IPS-NIHi11 (cell line): Measurements from ENCODE around the gene PDE6C.

Source experiments
- DNase-seq: peaks from one replicate; pipeline ENCODE4 v3.0.0; 2012; ENCODE audit warnings: mixed read lengths, low spot score

Gene PDE6C

DNA sequence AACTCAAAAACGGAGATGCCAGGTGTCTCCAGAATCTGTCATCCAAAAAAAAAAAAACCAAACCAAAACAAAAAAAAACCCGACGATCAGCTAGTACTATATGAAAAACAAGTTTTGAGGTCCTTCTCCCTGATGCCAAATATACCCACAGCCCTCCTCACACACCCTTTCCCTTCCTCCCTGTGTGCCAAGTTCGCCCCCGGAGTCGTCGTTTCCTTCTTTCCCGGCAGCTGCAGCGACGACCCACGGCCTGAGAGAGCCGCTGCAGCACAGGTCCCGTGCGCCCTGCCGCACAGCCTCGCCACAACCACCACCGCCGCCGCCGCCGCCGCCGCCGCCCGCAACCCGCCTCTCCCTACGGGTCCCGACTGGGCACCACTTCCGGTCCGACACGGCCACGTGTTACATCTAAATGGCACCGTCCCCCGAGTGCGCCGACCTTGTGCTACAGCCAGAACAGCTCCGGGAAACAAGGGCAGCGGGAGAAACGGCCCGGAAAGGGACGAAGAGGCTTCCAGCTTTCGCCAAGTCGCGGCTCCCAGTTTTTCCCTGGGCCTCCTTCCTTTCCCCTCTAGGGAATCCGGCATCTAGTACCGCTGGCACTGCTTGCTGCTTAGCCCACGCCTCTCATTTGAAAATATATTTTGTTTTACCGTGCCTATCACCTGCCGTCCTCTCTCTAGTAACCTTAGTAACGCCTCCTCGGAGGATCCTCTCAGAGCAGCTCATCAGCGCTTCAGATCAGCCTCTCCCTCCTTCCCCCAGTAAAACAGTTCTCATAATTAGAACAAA is 90.1 kb downstream of the PDE6C start, which contains the start of gene FRA10AC1:
Gene FRA10AC1 (minus strand): TSS at position 383 of the 792 bp plus-strand sequence. CDS start 2,486 bp downstream, outside the sequence.
- DNase-seq, result peak; percentile 97

DNA sequence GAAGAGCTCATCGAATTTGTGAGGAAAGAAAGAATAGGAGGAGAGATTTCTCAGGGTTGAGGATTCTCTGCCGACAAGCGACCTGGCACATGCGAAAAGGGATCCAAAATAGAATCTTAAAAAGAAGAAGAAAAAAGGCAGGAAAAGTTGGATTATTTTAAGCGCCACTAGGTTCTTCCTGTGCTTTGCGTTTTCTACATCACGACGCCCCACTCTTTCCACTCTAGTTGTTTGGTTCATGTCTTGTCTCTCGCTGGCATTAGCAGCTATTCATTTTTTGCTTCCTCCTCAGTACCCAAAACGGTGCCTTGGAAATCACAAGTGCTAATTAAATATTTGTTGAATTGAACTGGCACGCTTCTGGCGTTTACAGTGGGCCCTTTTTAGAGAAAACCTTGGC is 90.7 kb downstream of the PDE6C start:
- no peak for DNase-seq

DNA sequence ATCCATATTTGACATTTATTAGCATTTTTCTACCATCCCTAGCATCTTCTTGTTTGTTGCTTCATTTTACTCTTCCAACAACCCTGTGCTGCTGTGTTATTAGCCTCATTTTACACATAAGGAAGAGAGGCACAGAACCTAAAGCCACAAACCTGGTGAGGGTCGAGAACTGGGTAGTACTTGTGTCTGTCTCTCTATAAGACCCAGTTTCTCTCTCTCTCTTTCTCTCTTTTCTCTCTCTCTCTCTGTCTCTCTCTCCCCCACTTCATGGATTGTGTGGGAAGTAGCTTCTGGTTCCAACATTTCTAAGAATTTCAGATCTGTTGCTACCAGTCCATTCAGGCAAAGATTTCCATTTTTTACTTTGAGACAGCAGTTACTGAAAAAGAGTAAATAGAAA is 91.5 kb downstream of the PDE6C start:
- no peak for DNase-seq

DNA sequence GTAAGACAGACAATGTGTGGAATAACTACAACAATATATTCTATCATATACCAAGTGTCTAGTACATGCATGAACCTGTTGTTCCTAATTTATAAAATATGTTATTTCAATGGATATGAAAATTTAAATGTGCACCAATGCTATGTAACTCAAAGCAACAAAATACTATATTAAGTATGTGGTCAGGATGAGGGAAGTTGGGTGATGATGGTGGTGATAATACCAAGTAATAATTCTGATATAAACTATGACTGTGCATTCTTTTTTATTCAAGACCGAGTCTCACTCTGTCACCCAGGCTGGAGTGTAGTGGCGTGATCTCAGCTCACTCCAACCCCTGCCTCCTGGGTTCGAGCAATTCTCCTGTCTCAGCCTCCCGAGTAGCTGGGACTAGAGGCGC is 92.1 kb downstream of the PDE6C start:
- no peak for DNase-seq

DNA sequence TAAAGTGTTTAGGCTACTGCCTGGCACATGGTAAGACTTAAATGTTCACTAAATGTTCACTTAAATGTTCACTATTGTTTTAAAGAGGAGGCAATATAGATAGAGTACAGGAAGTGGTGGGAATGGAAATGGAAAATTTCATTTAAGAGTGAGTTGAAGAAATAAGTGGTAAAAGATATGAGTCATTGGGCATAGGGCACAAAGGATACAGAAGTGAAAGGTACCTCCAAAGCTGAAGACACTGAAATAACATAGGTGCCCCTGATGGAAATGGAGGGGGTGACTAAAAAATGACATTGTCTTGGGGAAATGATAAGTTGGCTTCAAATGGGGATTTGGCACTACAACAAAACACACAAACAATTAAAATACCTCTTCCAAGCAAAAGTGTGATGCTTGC is 95.3 kb downstream of the PDE6C start:
- DNase-seq, result no peak

DNA sequence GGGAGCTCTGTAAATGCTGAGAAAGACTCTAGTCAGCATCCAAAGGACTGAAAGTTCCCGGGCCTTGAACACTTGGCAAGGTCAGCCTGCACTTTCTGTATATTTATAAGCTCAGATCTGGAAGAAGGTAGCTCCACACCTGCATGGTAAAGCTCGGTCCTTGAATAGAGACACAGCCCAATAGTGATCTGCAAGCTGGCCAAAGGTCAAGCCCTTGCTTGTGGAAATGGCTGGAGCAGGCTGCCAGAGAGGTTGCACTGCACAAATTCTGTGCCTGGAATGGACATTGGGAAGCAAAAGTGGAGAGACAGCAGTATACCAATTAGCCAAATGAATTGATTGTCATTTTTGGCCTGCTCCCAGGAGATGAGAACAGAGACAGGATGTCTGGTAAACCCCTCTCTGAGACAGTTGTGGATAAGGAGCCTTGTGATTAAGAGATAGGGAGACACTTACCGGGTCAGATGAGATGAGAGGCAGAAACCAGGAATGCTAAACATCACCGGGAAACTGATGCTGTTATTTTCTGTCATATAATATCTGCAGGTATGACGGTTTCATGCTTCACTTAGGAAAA is 98.1 kb downstream of the PDE6C start:
- no peak for DNase-seq

DNA sequence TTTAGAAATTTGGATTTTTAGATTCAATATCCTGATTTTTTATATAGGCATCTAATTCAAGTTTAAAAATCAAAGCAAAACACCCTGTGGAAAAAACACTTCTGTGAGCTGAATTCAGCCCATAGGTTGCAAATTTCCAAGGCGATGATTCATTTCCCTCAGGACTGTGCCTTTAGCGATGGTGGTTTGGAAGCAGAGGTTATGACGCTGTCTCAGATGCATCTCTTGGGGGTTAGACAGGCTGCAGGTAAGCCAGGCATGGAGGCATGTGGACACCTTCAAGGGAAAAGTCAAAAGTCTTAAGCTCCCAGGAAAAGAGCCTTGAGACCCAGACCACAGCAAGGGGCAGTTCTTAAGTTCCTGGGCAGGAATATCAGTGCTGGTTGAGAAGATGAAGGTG is 99.6 kb downstream of the PDE6C start:
- no peak for DNase-seq

DNA sequence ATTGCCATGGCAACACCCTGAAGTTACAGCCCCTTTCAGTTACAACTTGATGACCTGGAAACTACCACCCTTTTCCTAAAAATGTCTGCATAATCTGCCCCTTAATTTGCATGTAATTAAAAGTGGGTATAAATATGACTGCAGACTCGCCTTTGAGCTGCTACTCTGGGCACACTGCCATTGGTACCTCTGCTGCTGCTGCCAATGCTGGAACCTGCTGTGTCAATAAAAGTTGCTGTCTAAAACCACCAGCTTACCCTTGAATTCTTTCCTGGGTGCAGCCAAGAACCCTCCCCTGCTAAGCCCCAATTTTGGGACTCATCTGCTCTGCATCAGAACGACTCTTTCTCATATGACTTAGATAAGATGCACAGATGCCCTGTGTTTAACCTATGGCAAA is 100.3 kb downstream of the PDE6C start:
- DNase-seq, result no peak

DNA sequence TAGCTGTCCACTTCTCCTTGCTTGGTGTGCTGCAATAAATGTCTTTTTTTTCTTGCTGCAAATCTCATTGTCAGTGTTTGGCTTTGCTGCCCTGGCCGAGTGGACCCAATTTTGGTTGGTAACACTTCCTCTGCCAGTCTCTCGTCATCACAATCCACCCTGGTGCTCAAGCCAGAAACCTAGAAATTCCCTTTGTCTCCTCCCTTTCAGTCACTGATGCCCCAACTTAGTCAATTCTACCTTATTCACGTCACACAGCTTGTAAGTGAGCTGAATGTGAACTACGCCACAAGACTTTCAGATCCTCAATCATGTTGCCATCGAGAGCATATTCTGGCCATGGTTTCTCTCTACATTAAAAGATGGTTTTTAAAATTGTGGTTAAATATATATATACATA is 103.0 kb downstream of the PDE6C start:
- no peak for DNase-seq
